Measurements from ENCODE around the gene PISD.

PISD gene

GRCh38 chr22:31628362-31628761, 33.7 kb downstream of the PISD start:
- Histone ChIP-seq H3K4ac (ENCODE audit: low read depth in 1 of 2, low read length in 2 of 2) (no peak overlapping the region), H3K36me3 (ENCODE audit: control insufficient read depth in 1 of 2, insufficient read depth in 2 of 2, low read depth in 1 of 2, low read length in 2 of 2) (peaks cover 23 to 67% of the 10 kb centered on the region in 2 experiments), H2BK120ac (ENCODE audit: low read depth, low read length) (no peak overlapping the region), H3K27ac (ENCODE audit: low read length, poor library complexity, severe bottlenecking) (no peak overlapping the region), H3K4me2 (ENCODE audit: low read length, poor library complexity, severe bottlenecking) (no peak overlapping the region), H4K91ac (ENCODE audit: low read length) (no peak overlapping the region), H2BK12ac (ENCODE audit: low read length in 2 of 2) (no peak overlapping the region), H2AFZ (ENCODE audit: low read depth, low read length) (no peak overlapping the region), H3K18ac (ENCODE audit: low read depth in 1 of 2, low read length in 2 of 2) (no peak overlapping the region), H3K4me1 (ENCODE audit: control insufficient read depth, insufficient read depth, low read depth, low read length) (peaks cover 81% of the 10 kb centered on the region), H3K27me3 (ENCODE audit: control insufficient read depth in 1 of 2, insufficient read depth in 1 of 2, low read length in 2 of 2) (no peaks in the 10 kb centered on the region), H3K4me3 (ENCODE audit: insufficient read depth in 1 of 2, low read depth in 1 of 2, low read length in 2 of 2) (no peak overlapping the region), H2BK5ac (ENCODE audit: low read depth, low read length, poor library complexity, severe bottlenecking) (no peak overlapping the region), H3K9ac (ENCODE audit: low read length) (no peak overlapping the region), H3K79me1 (replicated peaks; ENCODE audit: low read length, poor library complexity, severe bottlenecking) (peaks cover 10% of the 10 kb centered on the region), H2AK5ac (ENCODE audit: low read length, severe bottlenecking) (no peak overlapping the region), H2BK15ac (ENCODE audit: low read depth, poor library complexity, severe bottlenecking) (no peak overlapping the region), H3K14ac (ENCODE audit: low read length in 2 of 2) (no peak overlapping the region), H3K9me3 (ENCODE audit: control insufficient read depth, low read length) (no peaks in the 10 kb centered on the region), H4K8ac (ENCODE audit: low read length) (no peak overlapping the region), H3K23ac (ENCODE audit: low read length in 2 of 2) (no peak overlapping the region)
- 92% methylated on average over 1 of the region's 1 CpG for WGBS
- DNase-seq: no peak

- Histone ChIP-seq H3K9me3 (ENCODE audit: control insufficient read depth, low read length) (no peaks in the 10 kb centered on the region), H3K27me3 (ENCODE audit: control insufficient read depth in 1 of 2, insufficient read depth in 1 of 2, low read length in 2 of 2) (no peaks in the 10 kb centered on the region), H2AK5ac (ENCODE audit: low read length, severe bottlenecking) (no peak overlapping the region), H3K9ac (ENCODE audit: low read length) (peak overlapping the region; percentile 58), H3K27ac (ENCODE audit: low read length, poor library complexity, severe bottlenecking) (no peak overlapping the region), H2AFZ (ENCODE audit: low read depth, low read length) (no peak overlapping the region), H2BK12ac (ENCODE audit: low read length in 2 of 2) (peak overlapping the region in 1 of 2 experiments; percentile 14), H3K4me3 (ENCODE audit: insufficient read depth in 1 of 2, low read depth in 1 of 2, low read length in 2 of 2) (no peak overlapping the region), H3K4ac (ENCODE audit: low read depth in 1 of 2, low read length in 2 of 2) (no peak overlapping the region), H3K4me2 (ENCODE audit: low read length, poor library complexity, severe bottlenecking) (no peak overlapping the region), H2BK15ac (ENCODE audit: low read depth, poor library complexity, severe bottlenecking) (no peak overlapping the region), H3K18ac (ENCODE audit: low read depth in 1 of 2, low read length in 2 of 2) (no peak overlapping the region), H3K36me3 (ENCODE audit: control insufficient read depth in 1 of 2, insufficient read depth in 2 of 2, low read depth in 1 of 2, low read length in 2 of 2) (peaks cover 28 to 73% of the 10 kb centered on the region in 2 experiments), H2BK5ac (ENCODE audit: low read depth, low read length, poor library complexity, severe bottlenecking) (no peak overlapping the region), H3K79me1 (replicated peaks; ENCODE audit: low read length, poor library complexity, severe bottlenecking) (peaks cover 7% of the 10 kb centered on the region), H2BK120ac (ENCODE audit: low read depth, low read length) (no peak overlapping the region), H4K8ac (ENCODE audit: low read length) (no peak overlapping the region), H3K23ac (ENCODE audit: low read length in 2 of 2) (no peak overlapping the region), H4K91ac (ENCODE audit: low read length) (no peak overlapping the region), H3K14ac (ENCODE audit: low read length in 2 of 2) (no peak overlapping the region), H3K4me1 (ENCODE audit: control insufficient read depth, insufficient read depth, low read depth, low read length) (peaks cover 76% of the 10 kb centered on the region)
- no peak for DNase-seq
- 100% methylated on average over 7 of the region's 8 CpGs for WGBS
Measured at GRCh38 chr22:31627223-31627731, 34.7 kb downstream of the PISD start.

- Histone ChIP-seq H4K8ac (ENCODE audit: low read length) (peak overlapping the region; percentile 16), H2BK15ac (ENCODE audit: low read depth, poor library complexity, severe bottlenecking) (no peak overlapping the region), H2AFZ (ENCODE audit: low read depth, low read length) (no peak overlapping the region), H3K14ac (ENCODE audit: low read length in 2 of 2) (peak overlapping the region in 1 of 2 experiments; percentile 19), H3K4me1 (ENCODE audit: control insufficient read depth, insufficient read depth, low read depth, low read length) (peaks cover 73% of the 10 kb centered on the region), H3K23ac (ENCODE audit: low read length in 2 of 2) (no peak overlapping the region), H3K18ac (ENCODE audit: low read depth in 1 of 2, low read length in 2 of 2) (peak overlapping the region; percentile 8 to 43), H2AK5ac (ENCODE audit: low read length, severe bottlenecking) (no peak overlapping the region), H3K4ac (ENCODE audit: low read depth in 1 of 2, low read length in 2 of 2) (no peak overlapping the region), H2BK120ac (ENCODE audit: low read depth, low read length) (no peak overlapping the region), H3K27ac (ENCODE audit: low read length, poor library complexity, severe bottlenecking) (no peak overlapping the region), H3K9ac (ENCODE audit: low read length) (peak overlapping the region; percentile 58), H3K27me3 (ENCODE audit: control insufficient read depth in 1 of 2, insufficient read depth in 1 of 2, low read length in 2 of 2) (no peaks in the 10 kb centered on the region), H3K9me3 (ENCODE audit: control insufficient read depth, low read length) (no peaks in the 10 kb centered on the region), H3K36me3 (ENCODE audit: control insufficient read depth in 1 of 2, insufficient read depth in 2 of 2, low read depth in 1 of 2, low read length in 2 of 2) (peaks cover 35 to 76% of the 10 kb centered on the region in 2 experiments), H2BK12ac (ENCODE audit: low read length in 2 of 2) (no peak overlapping the region), H3K4me2 (ENCODE audit: low read length, poor library complexity, severe bottlenecking) (no peak overlapping the region), H4K91ac (ENCODE audit: low read length) (no peak overlapping the region), H3K79me1 (replicated peaks; ENCODE audit: low read length, poor library complexity, severe bottlenecking) (peaks cover 7% of the 10 kb centered on the region), H3K4me3 (ENCODE audit: insufficient read depth in 1 of 2, low read depth in 1 of 2, low read length in 2 of 2) (peak overlapping the region in 1 of 2 experiments; percentile 41), H2BK5ac (ENCODE audit: low read depth, low read length, poor library complexity, severe bottlenecking) (no peak overlapping the region)
- 93% methylated on average over 15 of the region's 15 CpGs for WGBS
- DNase-seq: no peak
Measured at GRCh38 chr22:31626427-31627150, 35.4 kb downstream of the PISD start.

- WGBS: 57% methylated on average over 31 of the region's 31 CpGs
- H2AK5ac ChIP-seq (ENCODE audit: low read length, severe bottlenecking): peak overlapping the region; percentile 2
- no peak for DNase-seq
Measured at GRCh38 chr22:31625661-31626426, 36.2 kb downstream of the PISD start.

More at GRCh38 chr22:31625661-31626426, 36.2 kb downstream of the PISD start:
- H4K91ac ChIP-seq (ENCODE audit: low read length): peak overlapping the region; percentile 34
- H3K79me1 ChIP-seq (replicated peaks; ENCODE audit: low read length, poor library complexity, severe bottlenecking): peaks cover 6% of the 10 kb centered on the region
- no peak overlapping the region for H3K4me2 ChIP-seq (ENCODE audit: low read length, poor library complexity, severe bottlenecking)
- H3K4me1 ChIP-seq (ENCODE audit: control insufficient read depth, insufficient read depth, low read depth, low read length): peaks cover 66% of the 10 kb centered on the region
- H3K23ac ChIP-seq (ENCODE audit: low read length in 2 of 2): no peak overlapping the region
- H2BK12ac ChIP-seq (ENCODE audit: low read length in 2 of 2): peak overlapping the region in 1 of 2 experiments; percentile 18
- H3K9me3 ChIP-seq (ENCODE audit: control insufficient read depth, low read length): no peaks in the 10 kb centered on the region
- H3K36me3 ChIP-seq (ENCODE audit: control insufficient read depth in 1 of 2, insufficient read depth in 2 of 2, low read depth in 1 of 2, low read length in 2 of 2): peaks cover 43 to 83% of the 10 kb centered on the region in 2 experiments
- peak overlapping the region in 1 of 2 experiments; percentile 41 for H3K4me3 ChIP-seq (ENCODE audit: insufficient read depth in 1 of 2, low read depth in 1 of 2, low read length in 2 of 2)
- no peak overlapping the region for H2AFZ ChIP-seq (ENCODE audit: low read depth, low read length)
- H3K27me3 ChIP-seq (ENCODE audit: control insufficient read depth in 1 of 2, insufficient read depth in 1 of 2, low read length in 2 of 2): no peaks in the 10 kb centered on the region
- no peak overlapping the region for H2BK15ac ChIP-seq (ENCODE audit: low read depth, poor library complexity, severe bottlenecking)
- peak overlapping the region in 1 of 2 experiments; percentile 19 for H3K14ac ChIP-seq (ENCODE audit: low read length in 2 of 2)
- no peak overlapping the region for H3K27ac ChIP-seq (ENCODE audit: low read length, poor library complexity, severe bottlenecking)
- H3K4ac ChIP-seq (ENCODE audit: low read depth in 1 of 2, low read length in 2 of 2): peak overlapping the region in 1 of 2 experiments; percentile 79
- H3K9ac ChIP-seq (ENCODE audit: low read length): peak overlapping the region; percentile 58
- H3K18ac ChIP-seq (ENCODE audit: low read depth in 1 of 2, low read length in 2 of 2): peak overlapping the region; percentile 19 to 35
- H2BK5ac ChIP-seq (ENCODE audit: low read depth, low read length, poor library complexity, severe bottlenecking): no peak overlapping the region
- H2BK120ac ChIP-seq (ENCODE audit: low read depth, low read length): no peak overlapping the region
- H4K8ac ChIP-seq (ENCODE audit: low read length): peak overlapping the region; percentile 45
